HepG2 (cell line): ENCODE results near the gene SCAF4. TPM values are rescaled to one million over a fixed set of nuclear protein-coding genes. Genes with fewer than 3 reads are reported as not detected.

ENCODE experiments used
- ATAC-seq: fragments of 200-7000 bp; cut with Tn5 transposase; 3 replicates; pipeline ENCODE4 v1.9.1; 2020; ENCODE audit warnings: mild to moderate bottlenecking, moderate library complexity
- BruUV-seq: library from RNA; stranded (reverse); fragments of 400-500 nt; replicated peaks from 2 replicates; lab custom pipeline; 2021; lab: Mats Ljungman, UMichigan
- CTCF ChIA-PET: fragments of 300-600 bp; formaldehyde crosslinking; extraction: SDS; loops from one replicate; lab custom pipeline; 2021; ENCODE audit warnings: low total read pairs, inconsistent platforms, low intra/inter-chr PET ratio; lab: Yijun Ruan, JAX
- POLR2A ChIA-PET: fragments of 350-600 bp; sonication (Branson Sonifier 250); formaldehyde crosslinking; loops from one replicate; lab custom pipeline; 2020; ENCODE audit warnings: antibody characterized with exemption, inconsistent platforms; lab: Yijun Ruan, JAX
- DNase-seq: peaks from one replicate; pipeline ENCODE4 v3.0.0-alpha.2; 2015; ENCODE audit warnings: low spot score
- FAIRE-seq: peaks from 3 replicates; lab custom pipeline; 2011; peaks lifted over from hg19 to GRCh38; lab: Jason Lieb, UNC
- H2AFZ ChIP-seq: one replicate; pipeline ENCODE4 v1.6.1; 2011; ENCODE audit warnings: low read length, inconsistent platforms
- H3K27ac ChIP-seq: fragments of 300-600 bp; 3 replicates; pipeline ENCODE4 v1.8.0; 2011; ENCODE audit warnings: mixed run types, mild to moderate bottlenecking, mixed read lengths, low read length, inconsistent platforms; ENCODE audit not compliant: insufficient read depth; ENCODE audit errors: extremely low read length
- H3K27me3 ChIP-seq, 2 experiments: fragments of 200-600 bp in 1 of 2; 2 replicates in 1 of 2; 3 replicates in 1 of 2; pipeline versions ENCODE4 v1.6.0 to v1.8.0; 2011; ENCODE audit warnings: low read length in 2 of 2, mild to moderate bottlenecking in 2 of 2, moderate library complexity in 2 of 2, inconsistent platforms in 1 of 2; ENCODE audit not compliant: insufficient read depth in 2 of 2, control insufficient read depth in 1 of 2
- H3K36me3 ChIP-seq, 2 experiments: fragments of 200-600 bp in 1 of 2; replicated peaks in 1 of 2; 2 replicates in 1 of 2; 3 replicates in 1 of 2; pipeline versions ENCODE4 v1.5.1 to v1.8.0; 2011; ENCODE audit warnings: low read length in 2 of 2, inconsistent platforms in 1 of 2; ENCODE audit not compliant: insufficient read depth in 2 of 2, control insufficient read depth in 1 of 2
- H3K4me1 ChIP-seq: 2 replicates; pipeline ENCODE4 v1.5.1; 2012; ENCODE audit warnings: low read length, inconsistent platforms; ENCODE audit not compliant: insufficient read depth
- H3K4me2 ChIP-seq: 2 replicates; pipeline ENCODE4 v1.6.0; 2011; ENCODE audit warnings: low read depth, low read length, inconsistent platforms
- H3K4me3 ChIP-seq, 3 experiments: fragments of 200-600 bp in 1 of 3; sonication (generic), shearing (Covaris generic) in 1 of 3; replicated peaks in 1 of 3; 2 replicates each; pipeline ENCODE4 v1.5.1; 2011 to 2016; ENCODE audit warnings: low read length in 3 of 3, inconsistent platforms in 2 of 3, low read depth in 2 of 3, mild to moderate bottlenecking in 2 of 3, control low read depth in 1 of 3, mixed read lengths in 1 of 3; ENCODE audit not compliant: insufficient read depth in 1 of 3
- H3K79me2 ChIP-seq: one replicate; pipeline ENCODE4 v1.6.1; 2011; ENCODE audit warnings: low read length, inconsistent platforms; ENCODE audit not compliant: insufficient read depth
- H3K9ac ChIP-seq: 2 replicates; pipeline ENCODE4 v1.6.0; 2011; ENCODE audit warnings: mild to moderate bottlenecking, low read depth, low read length, inconsistent platforms; ENCODE audit not compliant: insufficient read depth
- H3K9me3 ChIP-seq: 2 replicates; pipeline ENCODE4 v1.5.1; 2012; ENCODE audit warnings: mild to moderate bottlenecking, low read length
- H4K20me1 ChIP-seq: 2 replicates; pipeline ENCODE4 v1.6.0; 2011; ENCODE audit warnings: inconsistent platforms, mild to moderate bottlenecking, low read length, moderate library complexity; ENCODE audit not compliant: insufficient read depth
- CBX1 ChIP-seq: IDR thresholded peaks from one replicate; pipeline ENCODE4 v1.6.1; 2016; ENCODE audit warnings: antibody characterized with exemption, low read depth
- DMAP1 ChIP-seq: IDR thresholded peaks from 2 replicates; pipeline ENCODE4 v1.6.1; 2016
- FOXK1 ChIP-seq: sonication (generic); formaldehyde crosslinking; IDR thresholded peaks from 2 replicates; pipeline ENCODE4 v1.4.0; 2020; ENCODE audit warnings: low read depth, missing genetic modification reagents, borderline replicate concordance
- WGBS: methylation state at CpG from one replicate; pipeline ENCODE4 v1.1.6; 2017; ENCODE audit warnings: low lambda C conversion rate; 5-methylcytosine and 5-hydroxymethylcytosine counted together
- in situ Hi-C: cut with HindIII; loops from 2 replicates; pipeline ENCODE4 v1.10.0; 2017; ENCODE audit warnings: low pct_unique_long_range_greater_than_20kb; ENCODE audit not compliant: extremely low pct_ligation_motif_present
- intact Hi-C: fragments of 100-400 bp; cut with micrococcal nuclease; formaldehyde crosslinking; loops from one replicate; pipeline ENCODE4 v1.10.0; 2022; ENCODE audit not compliant: unreplicated experiment
- polyA plus RNA-seq, 8 experiments: library from polyadenylated mRNA; depleted of rRNA in 3 of 8; stranded (reverse) in 7 of 8; unstranded in 1 of 8; fragments of >200 nt; fragmentation: Illumina TruSeq in 4 of 8; extraction: Trizol in 4 of 8; gene quantifications; 2 replicates each; pipeline versions ENCODE4 v1.2.1 to v1.2.3, GENCODE V29; 2011 to 2016; ENCODE audit warnings: low read depth in 4 of 8, missing spikeins in 1 of 8, mixed read lengths in 1 of 8; ENCODE audit not compliant: insufficient read depth in 1 of 8
- total RNA-seq, 5 experiments: library from RNA; depleted of rRNA; stranded (reverse); fragments of >200 nt; fragmentation: Illumina TruSeq; extraction: Trizol; gene quantifications; 2 replicates each; pipeline ENCODE4 v1.2.3, GENCODE V29; 2016; ENCODE audit warnings: low read depth in 1 of 5
- TF ChIP-seq, protein P1 (sequence below): sonication (generic); formaldehyde crosslinking; conservative IDR thresholded peaks from 2 replicates; pipeline ENCODE4 v1.5.0; 2020; ENCODE audit warnings: missing genetic modification reagents
- TF ChIP-seq, protein P2 (sequence below): sonication (generic); formaldehyde crosslinking; IDR thresholded peaks from 2 replicates; pipeline ENCODE4 v1.4.0; 2020; ENCODE audit warnings: missing genetic modification reagents

SCAF4 gene
- total and polyA plus RNA-seq, 2 of the 13 experiments (the other 11 are each of a cell fraction or from before 2014, with no cell fraction given), result 9.1 to 11.5 TPM

DNA sequence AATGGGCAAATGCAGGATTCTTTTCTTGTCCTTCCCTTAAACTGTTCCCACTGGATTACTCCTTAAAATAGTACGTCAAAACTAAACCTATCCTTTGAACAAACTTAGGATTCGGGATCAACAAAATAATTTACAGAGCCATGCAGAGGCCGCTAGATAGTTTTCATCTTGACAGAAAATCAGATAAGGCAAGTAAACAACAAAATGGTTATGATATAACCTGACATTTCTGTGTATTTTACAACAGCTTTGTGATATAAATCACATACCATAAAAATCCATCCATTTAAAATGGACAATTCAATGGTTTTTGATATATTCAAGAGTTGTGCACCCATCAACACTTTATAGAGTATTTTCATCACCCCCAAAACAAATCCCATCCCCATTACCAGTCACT is 11.2 kb downstream of the SCAF4 start:
- TF ChIP-seq DMAP1 (CRISPR knock-in tag), result no peak
- TF ChIP-seq CBX1, result no peak
- TF ChIP-seq, protein P1, sequence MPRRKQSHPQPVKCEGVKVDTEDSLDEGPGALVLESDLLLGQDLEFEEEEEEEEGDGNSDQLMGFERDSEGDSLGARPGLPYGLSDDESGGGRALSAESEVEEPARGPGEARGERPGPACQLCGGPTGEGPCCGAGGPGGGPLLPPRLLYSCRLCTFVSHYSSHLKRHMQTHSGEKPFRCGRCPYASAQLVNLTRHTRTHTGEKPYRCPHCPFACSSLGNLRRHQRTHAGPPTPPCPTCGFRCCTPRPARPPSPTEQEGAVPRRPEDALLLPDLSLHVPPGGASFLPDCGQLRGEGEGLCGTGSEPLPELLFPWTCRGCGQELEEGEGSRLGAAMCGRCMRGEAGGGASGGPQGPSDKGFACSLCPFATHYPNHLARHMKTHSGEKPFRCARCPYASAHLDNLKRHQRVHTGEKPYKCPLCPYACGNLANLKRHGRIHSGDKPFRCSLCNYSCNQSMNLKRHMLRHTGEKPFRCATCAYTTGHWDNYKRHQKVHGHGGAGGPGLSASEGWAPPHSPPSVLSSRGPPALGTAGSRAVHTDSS, result no peak
- peaks cover 82% of the 10 kb centered on the region for H4K20me1 ChIP-seq
- ChIA-PET POLR2A (no interaction called here), CTCF (no interaction called here)
- in situ Hi-C loops, result no loop called here
- no peak overlapping the region for H3K9ac ChIP-seq
- no peak for FAIRE-seq
- ATAC-seq, result no peak
- H3K9me3 ChIP-seq, result no peaks in the 10 kb centered on the region
- no peak overlapping the region for H3K4me2 ChIP-seq
- H2AFZ ChIP-seq, result no peak overlapping the region
- no peak overlapping the region for H3K27ac ChIP-seq
- H3K4me3 ChIP-seq, result no peak overlapping the region
- H3K79me2 ChIP-seq, result peaks cover 97% of the 10 kb centered on the region
- no peak for DNase-seq
- 95% methylated on average over 3 of the region's 3 CpGs for WGBS
- TSS peak; percentile 8 for BruUV-seq
- H3K27me3 ChIP-seq, result no peaks in the 10 kb centered on the region
- peaks cover 68% of the 10 kb centered on the region for H3K4me1 ChIP-seq
- intact Hi-C loops, result no loop called here
- H3K36me3 ChIP-seq, result peaks cover 2 to 4% of the 10 kb centered on the region in 2 experiments; a peak in 2 of 5 replicates

DNA sequence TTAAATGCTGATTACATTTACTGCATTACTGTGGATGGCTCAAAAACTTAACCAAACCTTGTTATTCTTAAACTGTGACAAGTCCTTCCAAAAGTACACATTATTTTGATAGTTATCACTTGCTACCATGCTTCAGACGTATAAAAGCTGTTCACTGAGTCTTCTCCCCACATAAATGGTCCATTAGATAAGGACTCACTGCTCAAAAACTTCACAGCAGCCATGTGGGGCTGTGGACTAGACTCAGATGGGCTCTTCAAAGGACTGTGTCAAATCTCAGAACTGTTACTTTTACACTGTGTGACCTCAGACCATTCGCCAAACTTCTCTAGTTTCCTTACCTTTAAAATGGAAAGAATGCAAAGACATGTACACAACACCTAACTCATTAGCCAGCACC is 11.6 kb downstream of the SCAF4 start:
- BruUV-seq, result no TSS peak

More for the DNA sequence above, 11.6 kb downstream of the SCAF4 start:
- no peaks in the 10 kb centered on the region for H3K27me3 ChIP-seq
- H3K9me3 ChIP-seq, result no peaks in the 10 kb centered on the region
- H2AFZ ChIP-seq, result no peak overlapping the region
- H3K36me3 ChIP-seq, result peaks cover 2 to 4% of the 10 kb centered on the region in 2 experiments; a peak in 2 of 5 replicates
- in situ Hi-C loops, result no loop called here
- H3K4me3 ChIP-seq, result no peak overlapping the region
- FAIRE-seq (no peak), DNase-seq (no peak), ATAC-seq (peak; percentile 50; the same call in 2 of the 3 replicates)
- ChIA-PET CTCF (no interaction called here), POLR2A (no interaction called here)
- TF ChIP-seq FOXK1 (CRISPR knock-in tag), result no peak
- TF ChIP-seq, protein P2, sequence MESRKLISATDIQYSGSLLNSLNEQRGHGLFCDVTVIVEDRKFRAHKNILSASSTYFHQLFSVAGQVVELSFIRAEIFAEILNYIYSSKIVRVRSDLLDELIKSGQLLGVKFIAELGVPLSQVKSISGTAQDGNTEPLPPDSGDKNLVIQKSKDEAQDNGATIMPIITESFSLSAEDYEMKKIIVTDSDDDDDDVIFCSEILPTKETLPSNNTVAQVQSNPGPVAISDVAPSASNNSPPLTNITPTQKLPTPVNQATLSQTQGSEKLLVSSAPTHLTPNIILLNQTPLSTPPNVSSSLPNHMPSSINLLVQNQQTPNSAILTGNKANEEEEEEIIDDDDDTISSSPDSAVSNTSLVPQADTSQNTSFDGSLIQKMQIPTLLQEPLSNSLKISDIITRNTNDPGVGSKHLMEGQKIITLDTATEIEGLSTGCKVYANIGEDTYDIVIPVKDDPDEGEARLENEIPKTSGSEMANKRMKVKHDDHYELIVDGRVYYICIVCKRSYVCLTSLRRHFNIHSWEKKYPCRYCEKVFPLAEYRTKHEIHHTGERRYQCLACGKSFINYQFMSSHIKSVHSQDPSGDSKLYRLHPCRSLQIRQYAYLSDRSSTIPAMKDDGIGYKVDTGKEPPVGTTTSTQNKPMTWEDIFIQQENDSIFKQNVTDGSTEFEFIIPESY (CRISPR knock-in tag), result no peak
- peaks cover 97% of the 10 kb centered on the region for H3K79me2 ChIP-seq
- no peak overlapping the region for H3K9ac ChIP-seq
- WGBS, result 94% methylated on average over 2 of the region's 2 CpGs
- intact Hi-C loops, result no loop called here
- H4K20me1 ChIP-seq, result peaks cover 82% of the 10 kb centered on the region
- H3K4me1 ChIP-seq, result peaks cover 67% of the 10 kb centered on the region
- no peak overlapping the region for H3K4me2 ChIP-seq
- H3K27ac ChIP-seq, result no peak overlapping the region
